ENCODE measurements around the gene FDXR.

- TF ChIP-seq CTCF (IDR thresholded peaks at IDR 0.05): no peak
- TF ChIP-seq EP300 (IDR thresholded peaks at IDR 0.05): no peak
- no peak for TF ChIP-seq POLR2A (IDR thresholded peaks at IDR 0.05)
Observed at GRCh38 chr17:74901353-74902135, 28.8 kb upstream of the FDXR start.
